Activated CD4-positive, alpha-beta T cell treated with anti-CD3 and anti-CD28 coated beads for 48 hours (primary cell): ENCODE results near the gene RC3H1.
"Not testable (repeated sequence)": the region's sequence is repeated elsewhere in the genome, so short reads cannot be mapped to it uniquely, and the experiment has no call there.

Experiments used
- DNase-seq: peaks from one replicate; pipeline ENCODE4 v3.0.0-alpha.2; 2020

The RC3H1 gene

GRCh38 chr1:174022080-174022975 lies at the start of gene RC3H1:
TSS of gene RC3H1 (minus strand) at chr1:174022357. CDS start at chr1:173992985, 29,372 bp downstream.
- peak; percentile 90 for DNase-seq

- DNase-seq, result no peak
Observed at GRCh38 chr1:174070614-174071013, 48.5 kb upstream of the RC3H1 start.

- DNase-seq, result no peak
Observed at GRCh38 chr1:174068000-174068399, 45.8 kb upstream of the RC3H1 start.

- DNase-seq, result no peak
Observed at GRCh38 chr1:174060090-174060489, 37.9 kb upstream of the RC3H1 start.

GRCh38 chr1:174058624-174059023 lies 36.5 kb upstream of the RC3H1 start:
- no peak for DNase-seq

- not testable (repeated sequence) for DNase-seq
Observed at GRCh38 chr1:174056609-174057008, 34.5 kb upstream of the RC3H1 start.

- not testable (repeated sequence) for DNase-seq
Observed at GRCh38 chr1:174055797-174056196, 33.6 kb upstream of the RC3H1 start.

- DNase-seq, result no peak
Observed at GRCh38 chr1:174053826-174054225, 31.7 kb upstream of the RC3H1 start.

GRCh38 chr1:174052621-174053020 lies 30.5 kb upstream of the RC3H1 start:
- no peak for DNase-seq

GRCh38 chr1:174051956-174052355 lies 29.8 kb upstream of the RC3H1 start:
- DNase-seq, result no peak

- no peak for DNase-seq
Observed at GRCh38 chr1:174049514-174049913, 27.4 kb upstream of the RC3H1 start.

GRCh38 chr1:174044418-174045222 lies 22.5 kb upstream of the RC3H1 start:
- DNase-seq, result no peak

- not testable (repeated sequence) for DNase-seq
Observed at GRCh38 chr1:174042509-174042908, 20.4 kb upstream of the RC3H1 start.

- DNase-seq, result no peak
Observed at GRCh38 chr1:174041369-174041768, 19.2 kb upstream of the RC3H1 start.

- DNase-seq, result no peak
Observed at GRCh38 chr1:174040387-174040786, 18.2 kb upstream of the RC3H1 start.

GRCh38 chr1:174039027-174039426 lies 16.9 kb upstream of the RC3H1 start:
- no peak for DNase-seq

- DNase-seq, result no peak
Observed at GRCh38 chr1:174036798-174037197, 14.6 kb upstream of the RC3H1 start.

- no peak for DNase-seq
Observed at GRCh38 chr1:174036204-174036603, 14.0 kb upstream of the RC3H1 start.

GRCh38 chr1:174032671-174033222 lies 10.6 kb upstream of the RC3H1 start:
- no peak for DNase-seq

- no peak for DNase-seq
Observed at GRCh38 chr1:174031099-174031498, 8.9 kb upstream of the RC3H1 start.

GRCh38 chr1:174028495-174028894 lies 6.3 kb upstream of the RC3H1 start:
- no peak for DNase-seq

- no peak for DNase-seq
Observed at GRCh38 chr1:174023440-174023839, 1.3 kb upstream of the RC3H1 start.

- DNase-seq, result no peak
Observed at GRCh38 chr1:174022976-174023277, 770 bp upstream of the RC3H1 start.

GRCh38 chr1:174021591-174022079 lies 522 bp downstream of the RC3H1 start:
- peak; percentile 45 for DNase-seq
